Measurements from ENCODE around the gene IKZF3. TPM values are rescaled to one million over a fixed set of nuclear protein-coding genes. Genes with fewer than 3 reads are reported as not detected.

The IKZF3 gene
- polyA plus RNA-seq, 1 donor from 2014 or later = not detected

- Histone ChIP-seq H3K27ac (ENCODE audit: low read length) (no peak overlapping the region), H3F3A (ENCODE audit: insufficient read depth, low read length, poor library complexity, severe bottlenecking) (no peaks in the 10 kb centered on the region), H2AFZ (ENCODE audit: low read depth, low read length) (no peak overlapping the region), H3K9ac (ENCODE audit: low read length) (no peak overlapping the region), H3K79me2 (replicated peaks; ENCODE audit: insufficient read depth, low read length) (no peaks in the 10 kb centered on the region), H3K9me2 (ENCODE audit: insufficient read depth, low read length) (no peaks in the 10 kb centered on the region), H3K27me3 (ENCODE audit: insufficient read depth, low read depth, low read length) (peaks cover 55% of the 10 kb centered on the region), H3K36me3 (ENCODE audit: insufficient read depth, low read length) (no peaks in the 10 kb centered on the region), H4K20me1 (ENCODE audit: insufficient read depth) (no peaks in the 10 kb centered on the region), H3K4me2 (ENCODE audit: low read length) (no peak overlapping the region), H3K9me3 (ENCODE audit: low read length) (no peaks in the 10 kb centered on the region), H3K4me3 (ENCODE audit: low read length) (no peak overlapping the region)
- TF ChIP-seq, protein P1, sequence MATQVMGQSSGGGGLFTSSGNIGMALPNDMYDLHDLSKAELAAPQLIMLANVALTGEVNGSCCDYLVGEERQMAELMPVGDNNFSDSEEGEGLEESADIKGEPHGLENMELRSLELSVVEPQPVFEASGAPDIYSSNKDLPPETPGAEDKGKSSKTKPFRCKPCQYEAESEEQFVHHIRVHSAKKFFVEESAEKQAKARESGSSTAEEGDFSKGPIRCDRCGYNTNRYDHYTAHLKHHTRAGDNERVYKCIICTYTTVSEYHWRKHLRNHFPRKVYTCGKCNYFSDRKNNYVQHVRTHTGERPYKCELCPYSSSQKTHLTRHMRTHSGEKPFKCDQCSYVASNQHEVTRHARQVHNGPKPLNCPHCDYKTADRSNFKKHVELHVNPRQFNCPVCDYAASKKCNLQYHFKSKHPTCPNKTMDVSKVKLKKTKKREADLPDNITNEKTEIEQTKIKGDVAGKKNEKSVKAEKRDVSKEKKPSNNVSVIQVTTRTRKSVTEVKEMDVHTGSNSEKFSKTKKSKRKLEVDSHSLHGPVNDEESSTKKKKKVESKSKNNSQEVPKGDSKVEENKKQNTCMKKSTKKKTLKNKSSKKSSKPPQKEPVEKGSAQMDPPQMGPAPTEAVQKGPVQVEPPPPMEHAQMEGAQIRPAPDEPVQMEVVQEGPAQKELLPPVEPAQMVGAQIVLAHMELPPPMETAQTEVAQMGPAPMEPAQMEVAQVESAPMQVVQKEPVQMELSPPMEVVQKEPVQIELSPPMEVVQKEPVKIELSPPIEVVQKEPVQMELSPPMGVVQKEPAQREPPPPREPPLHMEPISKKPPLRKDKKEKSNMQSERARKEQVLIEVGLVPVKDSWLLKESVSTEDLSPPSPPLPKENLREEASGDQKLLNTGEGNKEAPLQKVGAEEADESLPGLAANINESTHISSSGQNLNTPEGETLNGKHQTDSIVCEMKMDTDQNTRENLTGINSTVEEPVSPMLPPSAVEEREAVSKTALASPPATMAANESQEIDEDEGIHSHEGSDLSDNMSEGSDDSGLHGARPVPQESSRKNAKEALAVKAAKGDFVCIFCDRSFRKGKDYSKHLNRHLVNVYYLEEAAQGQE (IDR thresholded peaks at IDR 0.05; ENCODE audit: borderline replicate concordance) = no peak
- TF ChIP-seq TAF1 (IDR thresholded peaks at IDR 0.05; ENCODE audit: low read depth) = no peak
- TF ChIP-seq POLR2AphosphoS5 (IDR thresholded peaks at IDR 0.05) = no peak
- TF ChIP-seq SMC3 (conservative IDR thresholded peaks at IDR 0.05; ENCODE audit: poor library complexity) = no peak
- TF ChIP-seq RAD21 (conservative IDR thresholded peaks at IDR 0.05) = no peak
- no peak for TF ChIP-seq EP300 (conservative IDR thresholded peaks at IDR 0.05; ENCODE audit: poor library complexity, severe bottlenecking)
- no peak for TF ChIP-seq CTCF (IDR thresholded peaks at IDR 0.05; ENCODE audit: poor library complexity, severe bottlenecking)
- no peak for TF ChIP-seq EZH2 (IDR thresholded peaks at IDR 0.05; ENCODE audit: borderline replicate concordance, insufficient read depth, low read length, poor library complexity, severe bottlenecking)
- no peak for TF ChIP-seq MXI1 (conservative IDR thresholded peaks at IDR 0.05; ENCODE audit: poor library complexity, severe bottlenecking)
Observed at GRCh38 chr17:39739885-39740356, 124.2 kb downstream of the IKZF3 start.

GRCh38 chr17:39738983-39739884 is 124.9 kb downstream of the IKZF3 start:
- Histone ChIP-seq H3K27ac (ENCODE audit: low read length) (no peak overlapping the region), H3K27me3 (ENCODE audit: insufficient read depth, low read depth, low read length) (peaks cover 55% of the 10 kb centered on the region), H3K9ac (ENCODE audit: low read length) (no peak overlapping the region), H2AFZ (ENCODE audit: low read depth, low read length) (no peak overlapping the region), H3K4me2 (ENCODE audit: low read length) (no peak overlapping the region), H4K20me1 (ENCODE audit: insufficient read depth) (no peaks in the 10 kb centered on the region), H3K79me2 (replicated peaks; ENCODE audit: insufficient read depth, low read length) (no peaks in the 10 kb centered on the region), H3F3A (ENCODE audit: insufficient read depth, low read length, poor library complexity, severe bottlenecking) (no peaks in the 10 kb centered on the region), H3K9me3 (ENCODE audit: low read length) (no peaks in the 10 kb centered on the region), H3K36me3 (ENCODE audit: insufficient read depth, low read length) (no peaks in the 10 kb centered on the region), H3K4me3 (ENCODE audit: low read length) (no peak overlapping the region), H3K9me2 (ENCODE audit: insufficient read depth, low read length) (no peaks in the 10 kb centered on the region)
- no peak for TF ChIP-seq EZH2 (IDR thresholded peaks at IDR 0.05; ENCODE audit: borderline replicate concordance, insufficient read depth, low read length, poor library complexity, severe bottlenecking)
- no peak for TF ChIP-seq POLR2AphosphoS5 (IDR thresholded peaks at IDR 0.05)
- no peak for TF ChIP-seq CTCF (IDR thresholded peaks at IDR 0.05; ENCODE audit: poor library complexity, severe bottlenecking)
- TF ChIP-seq EP300 (conservative IDR thresholded peaks at IDR 0.05; ENCODE audit: poor library complexity, severe bottlenecking) = no peak
- TF ChIP-seq, protein P1 (IDR thresholded peaks at IDR 0.05; ENCODE audit: borderline replicate concordance) = no peak
- TF ChIP-seq RAD21 (conservative IDR thresholded peaks at IDR 0.05) = no peak
- TF ChIP-seq MXI1 (conservative IDR thresholded peaks at IDR 0.05; ENCODE audit: poor library complexity, severe bottlenecking) = no peak
- TF ChIP-seq TAF1 (IDR thresholded peaks at IDR 0.05; ENCODE audit: low read depth) = no peak

All from neural cell (in vitro differentiated cells).